HG02571 (cell line): Measurements from ENCODE around the gene XRCC4.

Experiments used
- ATAC-seq: cut with Tn5 transposase; IDR thresholded peaks from one replicate; pipeline ENCODE4 v1.9.1; 2021; ENCODE audit warnings: mild to moderate bottlenecking, moderate library complexity; ENCODE audit not compliant: unreplicated experiment

Gene XRCC4

DNA sequence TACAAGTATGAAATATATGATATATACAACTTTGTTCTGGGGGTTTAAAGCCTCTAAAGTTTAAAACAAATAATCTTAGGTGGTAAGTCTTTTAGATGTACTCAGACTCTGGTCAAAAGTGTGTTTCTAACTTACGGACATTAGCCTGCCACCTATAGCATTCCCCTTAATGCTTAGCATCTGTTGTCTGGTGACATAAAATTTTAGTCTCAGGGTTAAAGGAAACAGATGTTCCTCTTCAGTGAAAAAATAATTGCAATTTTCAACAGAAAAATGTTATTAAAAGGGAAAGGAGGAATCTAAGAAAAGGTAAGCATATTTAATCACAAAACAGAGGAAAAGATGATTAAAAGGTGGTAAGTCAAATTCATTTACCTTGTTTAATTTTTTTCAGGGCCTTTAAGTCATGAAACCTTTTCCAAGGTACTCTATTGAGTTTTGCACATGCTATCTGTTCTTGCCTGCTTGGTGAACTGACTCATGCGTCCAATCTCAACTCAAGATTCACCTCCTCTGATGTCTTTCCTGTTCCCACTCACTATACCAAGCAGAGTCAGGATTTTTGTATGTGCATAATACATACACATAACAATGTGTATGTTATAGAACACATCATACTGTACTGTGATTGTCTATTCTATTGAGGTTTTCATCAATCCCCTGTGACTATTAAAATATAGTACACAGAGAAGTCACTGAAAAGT is 8.1 kb upstream of the XRCC4 start:
- no peak for ATAC-seq

DNA sequence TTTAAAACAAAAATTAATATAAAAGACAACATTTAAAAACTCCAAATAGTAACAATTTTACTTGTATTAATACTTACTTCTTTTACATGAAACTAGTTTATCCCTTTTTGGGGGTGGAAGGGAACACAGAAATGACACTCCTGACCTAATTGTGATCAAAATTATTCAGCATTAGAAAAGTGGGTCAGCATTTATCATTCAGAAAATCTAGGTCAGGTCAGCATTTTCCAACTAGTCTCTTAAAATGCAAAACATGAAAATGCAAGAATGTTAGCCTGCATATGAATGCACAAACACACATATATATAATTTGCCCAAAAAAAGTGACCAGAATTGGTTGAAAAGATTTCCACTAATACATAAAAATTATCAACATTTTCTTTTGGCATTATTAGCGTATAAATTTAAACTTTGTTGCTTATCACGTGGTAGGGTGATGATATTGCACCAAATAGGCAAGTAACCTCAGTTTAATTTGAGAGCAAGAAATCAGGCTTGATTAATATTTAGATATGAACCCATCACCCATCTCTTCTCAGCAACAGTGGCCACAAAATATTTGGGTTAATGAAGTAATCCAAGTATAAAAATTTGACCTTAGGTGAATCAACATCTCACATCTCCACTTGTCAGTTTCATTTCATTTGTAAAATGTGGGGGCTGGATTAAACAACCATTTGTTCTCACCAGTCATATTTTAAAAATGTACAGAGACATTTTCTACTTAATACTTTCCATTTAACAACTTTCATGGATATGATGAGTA is 5.9 kb upstream of the XRCC4 start:
- no peak for ATAC-seq

DNA sequence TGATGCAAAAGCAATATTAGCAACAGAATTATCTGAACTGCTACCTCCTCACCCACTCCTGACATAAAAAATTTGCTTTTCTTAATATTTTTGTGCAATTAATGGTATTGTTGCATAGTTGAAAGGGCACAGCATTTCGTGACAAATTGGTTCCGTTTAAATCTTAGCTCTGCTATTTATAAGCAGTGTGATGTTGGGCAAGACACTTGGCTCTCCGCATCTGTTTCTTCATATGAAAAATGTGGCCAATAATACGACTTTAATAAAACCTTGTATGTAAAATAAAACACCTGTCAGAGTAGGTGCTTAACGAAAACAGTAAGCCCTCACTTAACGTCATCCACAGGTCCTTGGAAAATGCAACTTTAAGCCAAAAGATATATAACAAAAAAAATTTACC is 4.4 kb upstream of the XRCC4 start:
- no peak for ATAC-seq

GRCh38 chr5:83077662-83078261 is 415 bp downstream of the XRCC4 start:
- peak; percentile 3 for ATAC-seq

- ATAC-seq: no peak
Measured at GRCh38 chr5:83082750-83083149, 5.4 kb downstream of the XRCC4 start.

GRCh38 chr5:83084336-83084735 is 7.0 kb downstream of the XRCC4 start:
- ATAC-seq: no peak

GRCh38 chr5:83085106-83085505 is 7.8 kb downstream of the XRCC4 start:
- ATAC-seq: no peak

- no peak for ATAC-seq
Measured at GRCh38 chr5:83090169-83090568, 12.8 kb downstream of the XRCC4 start.

DNA sequence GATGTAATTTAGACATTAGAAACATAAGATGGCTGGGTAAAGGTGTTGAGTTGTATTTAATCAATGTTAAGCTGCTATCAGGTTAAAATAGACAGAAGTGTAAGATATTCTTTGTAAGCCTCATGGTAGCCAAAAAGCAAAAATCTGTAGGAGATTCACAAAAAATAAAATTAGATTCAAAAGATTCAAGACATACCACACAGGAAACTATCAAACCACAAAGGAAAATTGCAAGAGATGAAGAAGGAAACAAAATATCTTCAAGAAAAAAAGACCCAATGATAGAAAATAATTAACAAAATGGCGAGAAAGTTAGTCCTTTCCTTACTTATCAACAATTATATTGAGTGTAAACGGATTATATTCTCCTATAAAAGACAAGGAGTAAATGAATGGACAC is 15.3 kb downstream of the XRCC4 start:
- no peak for ATAC-seq

DNA sequence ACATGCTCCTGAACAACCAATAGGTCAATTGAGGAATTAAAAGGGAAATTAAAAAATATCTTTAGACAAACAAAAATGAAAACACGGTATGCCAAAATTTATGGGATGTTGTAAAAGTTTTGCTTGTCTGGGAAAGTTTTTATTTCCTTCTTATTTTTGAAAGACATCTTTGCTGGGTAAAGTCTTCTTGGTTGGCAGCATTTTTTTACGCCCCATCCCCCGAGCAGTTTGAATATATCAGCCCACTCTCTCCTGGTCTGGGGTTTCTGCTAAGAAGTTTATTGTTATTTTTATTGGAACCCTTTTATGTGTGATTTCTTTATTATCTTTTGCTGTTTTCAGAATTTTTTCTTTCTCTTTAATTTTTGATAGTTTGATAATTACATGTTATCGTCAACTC is 16.3 kb downstream of the XRCC4 start:
- no peak for ATAC-seq

- no peak for ATAC-seq
Measured at GRCh38 chr5:83095163-83095956, 18.0 kb downstream of the XRCC4 start.

- ATAC-seq: no peak
Measured at GRCh38 chr5:83095957-83096539, 18.7 kb downstream of the XRCC4 start.

- no peak for ATAC-seq
Measured at GRCh38 chr5:83096660-83097339, 19.5 kb downstream of the XRCC4 start.

GRCh38 chr5:83097689-83098231 is 20.4 kb downstream of the XRCC4 start:
- no peak for ATAC-seq

DNA sequence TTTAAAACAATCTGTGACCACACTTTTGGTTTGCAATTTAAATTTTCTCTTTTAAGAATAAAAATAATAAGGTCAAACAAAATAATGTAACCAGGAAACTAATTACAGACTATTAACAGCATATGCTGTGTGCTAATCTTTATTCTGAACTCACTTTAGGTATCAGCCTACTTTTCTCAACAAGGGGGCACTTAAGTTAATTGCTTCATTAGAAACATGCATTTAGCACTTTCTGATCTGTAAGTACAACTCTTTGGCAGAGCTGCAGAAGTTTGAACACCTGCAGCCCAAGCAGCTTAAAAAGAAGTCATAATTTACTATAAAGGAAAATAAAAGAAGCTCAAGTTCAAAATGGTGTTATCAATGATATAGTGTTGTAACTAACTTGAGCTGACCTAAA is 21.7 kb downstream of the XRCC4 start:
- ATAC-seq: no peak

- ATAC-seq: no peak
Measured at GRCh38 chr5:83099445-83099844, 22.1 kb downstream of the XRCC4 start.

GRCh38 chr5:83101514-83101913 is 24.2 kb downstream of the XRCC4 start:
- ATAC-seq: no peak

GRCh38 chr5:83102364-83102980 is 25.1 kb downstream of the XRCC4 start:
- ATAC-seq: no peak

- no peak for ATAC-seq
Measured at GRCh38 chr5:83104021-83104420, 26.7 kb downstream of the XRCC4 start.
